OCI-LY3 (cell line): ENCODE results near the gene DEPDC5.
A peak's percentile ranks its signal among the peaks of the same experiment; 100 is the strongest.

Source experiments
- H2AFZ ChIP-seq: fragments of 200-600, 300-600 bp; shearing (Covaris generic); 2 replicates; pipeline ENCODE4 v1.6.0; 2014; ENCODE audit warnings: antibody characterized with exemption, low read depth, low read length
- H3K27ac ChIP-seq: fragments of 200-600, 300-600 bp; sonication (generic); 2 replicates; pipeline ENCODE4 v1.5.1; 2014; ENCODE audit warnings: mild to moderate bottlenecking, low read length, moderate library complexity, mixed read lengths
- H3K27me3 ChIP-seq: fragments of 200-600, 300-600 bp; sonication (generic); 2 replicates; pipeline ENCODE4 v1.6.1; 2014; ENCODE audit warnings: low read depth, low read length, mixed read lengths
- H3K36me3 ChIP-seq: fragments of 200-600, 300-600 bp; sonication (generic); replicated peaks from 2 replicates; pipeline ENCODE3; 2014; ENCODE audit warnings: low read depth, low read length, mixed read lengths
- H3K4me1 ChIP-seq: fragments of 300-600, 200-600 bp; sonication (generic); 2 replicates; pipeline ENCODE4 v1.6.1; 2014; ENCODE audit warnings: low read length, mixed read lengths
- H3K4me2 ChIP-seq: fragments of 200-600, 300-600 bp; sonication (generic); 2 replicates; pipeline ENCODE4 v1.6.1; 2014; ENCODE audit warnings: low read length, mixed read lengths
- H3K4me3 ChIP-seq: fragments of 300-600, 200-600 bp; sonication (generic); 2 replicates; pipeline ENCODE4 v1.5.1; 2014; ENCODE audit warnings: antibody characterized with exemption, mild to moderate bottlenecking, low read length, moderate library complexity
- H3K79me2 ChIP-seq: fragments of 300-600, 200-600 bp; shearing (Covaris generic); 2 replicates; pipeline ENCODE4 v1.6.1; 2014; ENCODE audit warnings: mild to moderate bottlenecking, low read length, mixed read lengths
- H3K9ac ChIP-seq: fragments of 300-600, 200-600 bp; shearing (Covaris generic); 2 replicates; pipeline ENCODE4 v1.6.0; 2014; ENCODE audit warnings: mild to moderate bottlenecking, low read length, moderate library complexity
- H3K9me3 ChIP-seq: fragments of 200-600, 300-600 bp; shearing (Covaris generic); 2 replicates; pipeline ENCODE4 v1.6.1; 2014; ENCODE audit warnings: low read length, mixed read lengths; ENCODE audit not compliant: insufficient read depth
- H4K20me1 ChIP-seq: fragments of 200-600, 300-600 bp; sonication (generic); 2 replicates; pipeline ENCODE4 v1.6.1; 2016; ENCODE audit warnings: low read length, mixed read lengths; ENCODE audit not compliant: insufficient read depth
- CTCF ChIP-seq: fragments of 200-600, 300-600 bp; sonication (generic); IDR thresholded peaks from 2 replicates; pipeline ENCODE4 v1.5.1; 2014; ENCODE audit warnings: antibody characterized with exemption, low read length, low read depth
- EZH2phosphoT487 ChIP-seq: fragments of 200-600 bp; shearing (Covaris generic); IDR thresholded peaks from 2 replicates; pipeline ENCODE4 v1.6.1; 2018; ENCODE audit warnings: antibody characterized with exemption, mixed run types, low read depth

Gene DEPDC5

DNA sequence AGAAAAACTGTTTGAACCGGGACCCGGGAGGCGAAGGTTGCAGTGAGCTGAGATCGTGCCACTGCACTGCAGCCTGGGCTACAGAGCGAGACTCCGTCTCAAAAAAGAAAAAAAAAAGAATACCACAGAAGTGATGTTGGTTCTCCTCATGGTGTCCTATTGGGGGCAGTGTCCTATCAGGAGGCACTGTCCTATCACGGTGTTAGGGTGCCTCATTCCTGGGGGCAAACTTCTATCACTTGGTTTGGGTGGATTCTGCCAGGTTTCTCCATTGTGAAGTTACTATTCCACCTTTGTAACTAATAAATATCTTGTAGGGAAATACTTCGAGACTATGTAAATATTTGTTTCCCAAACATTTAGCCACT, 23.5 kb upstream of the DEPDC5 start:
- Histone ChIP-seq H3K27ac (no peak overlapping the region), H2AFZ (no peak overlapping the region), H3K79me2 (peaks cover 89% of the 10 kb centered on the region), H3K4me3 (no peak overlapping the region), H4K20me1 (peaks cover 43% of the 10 kb centered on the region), H3K4me1 (no peaks in the 10 kb centered on the region), H3K9me3 (no peaks in the 10 kb centered on the region), H3K27me3 (no peaks in the 10 kb centered on the region), H3K4me2 (no peak overlapping the region), H3K9ac (no peak overlapping the region), H3K36me3 (peaks cover 20% of the 10 kb centered on the region)
- TF ChIP-seq EZH2phosphoT487 (no peak), CTCF (peak; percentile 36)

- Histone ChIP-seq H3K79me2 (peaks cover 92% of the 10 kb centered on the region), H3K9me3 (no peaks in the 10 kb centered on the region), H3K9ac (no peak overlapping the region), H3K27me3 (no peaks in the 10 kb centered on the region), H3K27ac (no peak overlapping the region), H3K36me3 (peaks cover 22% of the 10 kb centered on the region), H2AFZ (no peak overlapping the region), H3K4me1 (no peaks in the 10 kb centered on the region), H3K4me3 (no peak overlapping the region), H3K4me2 (no peak overlapping the region), H4K20me1 (peaks cover 41% of the 10 kb centered on the region)
- no peak for TF ChIP-seq EZH2phosphoT487
- no peak for TF ChIP-seq CTCF
Measured at GRCh38 chr22:31732089-31732829, 21.6 kb upstream of the DEPDC5 start.

- peaks cover 29% of the 10 kb centered on the region for H3K36me3 ChIP-seq
- no peak overlapping the region for H3K4me3 ChIP-seq
- H4K20me1 ChIP-seq: peaks cover 47% of the 10 kb centered on the region
- no peak overlapping the region for H3K27ac ChIP-seq
- no peak overlapping the region for H2AFZ ChIP-seq
- H3K27me3 ChIP-seq: no peaks in the 10 kb centered on the region
- H3K9ac ChIP-seq: no peak overlapping the region
- TF ChIP-seq CTCF (no peak), EZH2phosphoT487 (no peak)
- H3K4me2 ChIP-seq: no peak overlapping the region
- H3K79me2 ChIP-seq: peaks cover 95% of the 10 kb centered on the region
- no peaks in the 10 kb centered on the region for H3K9me3 ChIP-seq
- H3K4me1 ChIP-seq: no peaks in the 10 kb centered on the region
Measured at GRCh38 chr22:31733580-31734079, 20.2 kb upstream of the DEPDC5 start.

DNA sequence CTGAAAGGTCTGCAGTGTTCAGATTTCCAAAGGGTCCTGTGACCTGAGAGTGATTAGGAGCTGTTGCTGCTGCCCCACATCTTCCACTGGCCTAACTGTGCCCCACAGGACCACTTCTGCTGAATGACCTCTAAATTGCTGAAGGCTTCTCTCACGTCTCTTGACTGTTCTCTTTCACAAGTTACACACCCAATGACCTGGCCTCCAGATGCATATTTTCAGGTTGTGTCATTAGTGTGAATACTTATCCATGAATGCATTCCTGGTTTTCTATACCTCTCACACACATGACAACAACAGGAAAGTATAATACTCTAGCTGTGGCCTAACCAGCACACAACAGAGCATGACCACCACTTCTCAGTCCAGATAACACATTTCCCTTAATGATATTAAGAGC, 19.3 kb upstream of the DEPDC5 start:
- Histone ChIP-seq H3K79me2 (peaks cover 95% of the 10 kb centered on the region), H3K9me3 (no peaks in the 10 kb centered on the region), H3K4me3 (no peak overlapping the region), H3K4me2 (no peak overlapping the region), H3K4me1 (no peaks in the 10 kb centered on the region), H3K27ac (no peak overlapping the region), H3K36me3 (peaks cover 36% of the 10 kb centered on the region), H4K20me1 (peaks cover 52% of the 10 kb centered on the region), H3K9ac (no peak overlapping the region), H2AFZ (no peak overlapping the region), H3K27me3 (no peaks in the 10 kb centered on the region)
- TF ChIP-seq CTCF: no peak
- no peak for TF ChIP-seq EZH2phosphoT487
